ENCODE measurements around the gene VAV3. TPM values are rescaled to one million over a fixed set of nuclear protein-coding genes. Genes with fewer than 3 reads are reported as not detected.

VAV3 gene
- total and polyA plus RNA-seq, 2 donors from 2014 or later = 61.6 to 87.5 TPM

DNA sequence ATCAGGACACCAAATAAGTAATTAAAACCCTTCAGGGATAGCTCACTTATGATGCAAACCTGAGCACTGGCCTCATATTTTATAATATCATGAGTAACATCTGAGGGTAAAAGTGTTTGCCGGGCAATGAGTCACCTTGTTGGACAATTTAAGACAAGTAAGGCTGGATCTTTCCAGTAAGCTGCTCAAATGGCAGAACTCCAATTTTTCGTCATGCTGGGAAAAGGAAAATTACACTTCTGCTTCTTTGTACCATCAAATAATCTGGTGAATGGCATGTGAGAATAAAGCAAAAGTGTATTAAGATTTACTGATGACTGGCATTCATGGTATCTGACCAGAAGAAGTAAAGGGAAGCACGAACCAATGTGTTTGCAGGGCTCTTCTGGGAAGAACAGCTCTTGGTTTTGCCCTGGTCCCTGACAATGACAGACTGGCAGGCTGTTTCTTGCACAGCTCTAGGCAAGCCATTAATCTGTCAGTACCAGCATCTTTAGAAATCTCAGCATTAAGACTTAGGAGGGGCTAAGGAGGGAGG is 392.2 kb downstream of the VAV3 start:
- H3K36me3 ChIP-seq (ENCODE audit: control insufficient read depth in 2 of 3, insufficient read depth in 3 of 3, low read length in 3 of 3) = peaks cover 0 to 28% (median 5%) of the 10 kb centered on the region in 3 donors
- DNase-seq = no peak
- TF ChIP-seq, protein P1, sequence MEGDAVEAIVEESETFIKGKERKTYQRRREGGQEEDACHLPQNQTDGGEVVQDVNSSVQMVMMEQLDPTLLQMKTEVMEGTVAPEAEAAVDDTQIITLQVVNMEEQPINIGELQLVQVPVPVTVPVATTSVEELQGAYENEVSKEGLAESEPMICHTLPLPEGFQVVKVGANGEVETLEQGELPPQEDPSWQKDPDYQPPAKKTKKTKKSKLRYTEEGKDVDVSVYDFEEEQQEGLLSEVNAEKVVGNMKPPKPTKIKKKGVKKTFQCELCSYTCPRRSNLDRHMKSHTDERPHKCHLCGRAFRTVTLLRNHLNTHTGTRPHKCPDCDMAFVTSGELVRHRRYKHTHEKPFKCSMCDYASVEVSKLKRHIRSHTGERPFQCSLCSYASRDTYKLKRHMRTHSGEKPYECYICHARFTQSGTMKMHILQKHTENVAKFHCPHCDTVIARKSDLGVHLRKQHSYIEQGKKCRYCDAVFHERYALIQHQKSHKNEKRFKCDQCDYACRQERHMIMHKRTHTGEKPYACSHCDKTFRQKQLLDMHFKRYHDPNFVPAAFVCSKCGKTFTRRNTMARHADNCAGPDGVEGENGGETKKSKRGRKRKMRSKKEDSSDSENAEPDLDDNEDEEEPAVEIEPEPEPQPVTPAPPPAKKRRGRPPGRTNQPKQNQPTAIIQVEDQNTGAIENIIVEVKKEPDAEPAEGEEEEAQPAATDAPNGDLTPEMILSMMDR (IDR thresholded peaks at IDR 0.05; ENCODE audit: borderline replicate concordance, extremely low read depth, insufficient read depth) = no peak
- no peak overlapping the region for H3K4me3 ChIP-seq (ENCODE audit: low read length in 3 of 3)
- no peaks in the 10 kb centered on the region for H3K27me3 ChIP-seq (ENCODE audit: control insufficient read depth, insufficient read depth, low read length)
- no peaks in the 10 kb centered on the region for H3K4me1 ChIP-seq (ENCODE audit: control insufficient read depth in 2 of 3, insufficient read depth in 2 of 3, low read depth in 1 of 3, low read length in 3 of 3)
- no peak overlapping the region for H3K27ac ChIP-seq (ENCODE audit: low read depth in 2 of 2, low read length in 2 of 2)
- H3K9me3 ChIP-seq (ENCODE audit: control insufficient read depth in 2 of 3, insufficient read depth in 1 of 3, low read length in 3 of 3) = no peaks in the 10 kb centered on the region
- FAIRE-seq = no peak
- no peak overlapping the region for H3K9ac ChIP-seq (ENCODE audit: low read length in 3 of 3)
- intact Hi-C loops (cut with DNase I) = no loop called here

DNA sequence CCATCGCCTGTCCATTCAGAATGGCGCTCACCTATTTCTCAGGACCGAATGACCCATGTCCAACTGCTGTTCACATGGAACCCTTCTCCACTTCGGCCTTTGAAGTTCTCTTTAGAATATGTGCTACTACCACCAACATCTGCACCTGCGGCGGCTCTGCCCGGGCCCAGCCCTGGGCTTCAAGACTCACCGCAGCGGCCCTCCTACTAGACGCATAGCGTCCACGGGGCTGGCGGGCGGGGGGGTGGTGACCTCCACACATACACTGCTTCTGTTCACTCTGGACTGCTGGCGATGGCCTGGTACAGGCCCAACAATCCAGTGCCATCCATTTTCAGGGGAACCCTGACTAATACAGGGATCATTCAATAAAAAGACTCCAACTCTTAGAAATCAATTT is 394.2 kb downstream of the VAV3 start:
- peak in 1 of 5 donors; percentile 58 for DNase-seq

DNA sequence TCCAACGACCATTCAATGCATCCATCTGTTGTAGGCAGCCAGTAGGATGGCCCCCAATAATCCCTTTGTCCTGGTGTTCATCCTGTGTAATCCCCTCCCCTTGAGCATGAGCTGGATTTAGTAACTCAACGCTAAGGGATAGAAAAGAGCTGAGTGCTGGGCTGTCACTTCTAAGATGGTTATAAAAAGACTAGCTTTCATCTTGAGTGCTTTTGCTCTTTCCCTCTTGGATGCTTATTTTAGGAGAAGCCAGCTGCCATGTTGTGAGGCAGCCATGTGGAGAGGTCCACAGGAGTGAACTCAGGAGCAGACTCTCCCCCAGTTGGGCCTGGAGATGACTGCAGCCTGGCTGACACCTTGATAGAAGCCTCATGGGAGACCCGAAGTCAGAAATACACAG is 401.5 kb downstream of the VAV3 start:
- H3K9ac ChIP-seq (ENCODE audit: low read length in 3 of 3) = no peak overlapping the region
- intact Hi-C loops (cut with DNase I) = no loop called here
- no peaks in the 10 kb centered on the region for H3K27me3 ChIP-seq (ENCODE audit: control insufficient read depth, insufficient read depth, low read length)
- no peak overlapping the region for H3K27ac ChIP-seq (ENCODE audit: low read depth in 2 of 2, low read length in 2 of 2)
- FAIRE-seq (no peak), DNase-seq (no peak)
- no peaks in the 10 kb centered on the region for H3K4me1 ChIP-seq (ENCODE audit: control insufficient read depth in 2 of 3, insufficient read depth in 2 of 3, low read depth in 1 of 3, low read length in 3 of 3)
- H3K36me3 ChIP-seq (ENCODE audit: control insufficient read depth in 2 of 3, insufficient read depth in 3 of 3, low read length in 3 of 3) = no peaks in the 10 kb centered on the region
- no peaks in the 10 kb centered on the region for H3K9me3 ChIP-seq (ENCODE audit: control insufficient read depth in 2 of 3, insufficient read depth in 1 of 3, low read length in 3 of 3)
- TF ChIP-seq, protein P1 (IDR thresholded peaks at IDR 0.05; ENCODE audit: borderline replicate concordance, extremely low read depth, insufficient read depth) = no peak
- no peak overlapping the region for H3K4me3 ChIP-seq (ENCODE audit: low read length in 3 of 3)

More for the DNA sequence above, 394.2 kb downstream of the VAV3 start:
- no peaks in the 10 kb centered on the region for H3K9me3 ChIP-seq (ENCODE audit: control insufficient read depth in 2 of 3, insufficient read depth in 1 of 3, low read length in 3 of 3)
- no peak overlapping the region for H3K27ac ChIP-seq (ENCODE audit: low read depth in 2 of 2, low read length in 2 of 2)
- H3K4me3 ChIP-seq (ENCODE audit: low read length in 3 of 3) = no peak overlapping the region
- no peak for FAIRE-seq
- TF ChIP-seq, protein P1 (IDR thresholded peaks at IDR 0.05; ENCODE audit: borderline replicate concordance, extremely low read depth, insufficient read depth) = no peak
- no peaks in the 10 kb centered on the region for H3K27me3 ChIP-seq (ENCODE audit: control insufficient read depth, insufficient read depth, low read length)
- H3K4me1 ChIP-seq (ENCODE audit: control insufficient read depth in 2 of 3, insufficient read depth in 2 of 3, low read depth in 1 of 3, low read length in 3 of 3) = no peaks in the 10 kb centered on the region
- no peak overlapping the region for H3K9ac ChIP-seq (ENCODE audit: low read length in 3 of 3)
- intact Hi-C loops (cut with DNase I) = no loop called here
- peaks cover 0 to 28% (median 0%) of the 10 kb centered on the region in 3 donors for H3K36me3 ChIP-seq (ENCODE audit: control insufficient read depth in 2 of 3, insufficient read depth in 3 of 3, low read length in 3 of 3)

DNA sequence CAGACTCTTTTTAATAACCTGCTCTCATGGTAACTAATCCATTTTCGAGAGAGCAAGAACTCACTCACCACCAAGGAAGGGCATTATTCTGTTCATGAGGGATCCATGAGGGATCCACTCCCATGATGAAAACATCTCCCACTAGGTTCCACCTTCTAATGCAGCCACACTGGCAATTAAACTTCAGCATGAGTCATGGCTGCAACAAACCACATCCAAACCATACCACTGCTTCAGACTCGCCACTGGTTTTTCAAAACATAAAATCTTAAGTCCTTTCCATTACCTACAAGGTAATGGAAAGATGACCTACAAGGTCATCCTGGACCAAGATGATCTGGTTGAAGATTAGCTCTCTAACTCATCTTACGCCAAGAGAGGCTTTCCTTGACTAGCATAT is 405.1 kb downstream of the VAV3 start:
- FAIRE-seq = no peak
- H3K4me3 ChIP-seq (ENCODE audit: low read length in 3 of 3) = no peak overlapping the region
- intact Hi-C loops (cut with DNase I) = no loop called here

More for the DNA sequence above, 405.1 kb downstream of the VAV3 start:
- DNase-seq = no peak
- Histone ChIP-seq H3K27me3 (ENCODE audit: control insufficient read depth, insufficient read depth, low read length) (no peaks in the 10 kb centered on the region), H3K27ac (ENCODE audit: low read depth in 2 of 2, low read length in 2 of 2) (no peak overlapping the region), H3K36me3 (ENCODE audit: control insufficient read depth in 2 of 3, insufficient read depth in 3 of 3, low read length in 3 of 3) (no peaks in the 10 kb centered on the region), H3K4me1 (ENCODE audit: control insufficient read depth in 2 of 3, insufficient read depth in 2 of 3, low read depth in 1 of 3, low read length in 3 of 3) (no peaks in the 10 kb centered on the region), H3K9ac (ENCODE audit: low read length in 3 of 3) (no peak overlapping the region), H3K9me3 (ENCODE audit: control insufficient read depth in 2 of 3, insufficient read depth in 1 of 3, low read length in 3 of 3) (no peaks in the 10 kb centered on the region)
- TF ChIP-seq, protein P1 (IDR thresholded peaks at IDR 0.05; ENCODE audit: borderline replicate concordance, extremely low read depth, insufficient read depth) = no peak
